Omental fat pad (tissue), 4 donors: ENCODE data around the gene QRFP. TPM values are rescaled to one million over a fixed set of nuclear protein-coding genes. Genes with fewer than 3 reads are reported as not detected.

Source experiments
- ATAC-seq: fragments of 150-250 bp; one replicate; pipeline ENCODE4 v1.9.1; 2016; ENCODE audit warnings: mild to moderate bottlenecking, moderate library complexity; ENCODE audit not compliant: low FRiP score
- DNase-seq: peaks from one replicate; pipeline ENCODE4 v3.0.0-alpha.2; 2019; ENCODE audit warnings: low spot score
- total RNA-seq, 4 donors: library from RNA; depleted of rRNA; stranded (reverse); fragments of >200 nt; gene quantifications; one replicate each; pipeline ENCODE4 v1.1.0, GENCODE V29; 2016
- TF ChIP-seq, protein P1 (sequence below), 3 donors: fragments of 450-650 bp; IDR thresholded peaks; one replicate each; pipeline ENCODE4 v1.5.1; 2016 to 2017; ENCODE audit warnings: antibody characterized with exemption in 3 of 3, mild to moderate bottlenecking in 3 of 3, moderate library complexity in 2 of 3

The QRFP gene
- total RNA-seq, 4 donors from 2014 or later: not detected

DNA sequence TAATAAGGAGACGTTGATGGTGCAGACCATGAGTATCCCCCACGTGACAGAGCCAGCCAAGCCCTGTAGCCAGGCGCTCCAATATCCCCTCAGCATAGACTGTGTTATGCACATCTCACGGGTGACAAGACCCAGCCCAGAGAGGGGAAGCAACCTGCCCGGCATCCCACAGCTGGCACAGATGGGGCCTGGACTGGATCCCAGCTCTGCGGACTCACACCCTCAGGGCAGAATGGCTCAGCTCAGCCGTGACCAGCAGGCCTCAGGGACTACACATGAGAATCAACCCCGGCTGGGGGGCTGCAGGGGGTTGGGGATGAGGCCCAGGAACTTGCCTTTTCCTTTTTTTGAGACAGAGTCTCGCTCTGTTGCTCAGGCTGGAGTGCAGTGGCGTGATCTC lies 30.7 kb upstream of the QRFP start:
- DNase-seq: no peak
- TF ChIP-seq, protein P1, sequence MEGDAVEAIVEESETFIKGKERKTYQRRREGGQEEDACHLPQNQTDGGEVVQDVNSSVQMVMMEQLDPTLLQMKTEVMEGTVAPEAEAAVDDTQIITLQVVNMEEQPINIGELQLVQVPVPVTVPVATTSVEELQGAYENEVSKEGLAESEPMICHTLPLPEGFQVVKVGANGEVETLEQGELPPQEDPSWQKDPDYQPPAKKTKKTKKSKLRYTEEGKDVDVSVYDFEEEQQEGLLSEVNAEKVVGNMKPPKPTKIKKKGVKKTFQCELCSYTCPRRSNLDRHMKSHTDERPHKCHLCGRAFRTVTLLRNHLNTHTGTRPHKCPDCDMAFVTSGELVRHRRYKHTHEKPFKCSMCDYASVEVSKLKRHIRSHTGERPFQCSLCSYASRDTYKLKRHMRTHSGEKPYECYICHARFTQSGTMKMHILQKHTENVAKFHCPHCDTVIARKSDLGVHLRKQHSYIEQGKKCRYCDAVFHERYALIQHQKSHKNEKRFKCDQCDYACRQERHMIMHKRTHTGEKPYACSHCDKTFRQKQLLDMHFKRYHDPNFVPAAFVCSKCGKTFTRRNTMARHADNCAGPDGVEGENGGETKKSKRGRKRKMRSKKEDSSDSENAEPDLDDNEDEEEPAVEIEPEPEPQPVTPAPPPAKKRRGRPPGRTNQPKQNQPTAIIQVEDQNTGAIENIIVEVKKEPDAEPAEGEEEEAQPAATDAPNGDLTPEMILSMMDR (IDR thresholded peaks at IDR 0.05): no peak
- ATAC-seq: no peak

DNA sequence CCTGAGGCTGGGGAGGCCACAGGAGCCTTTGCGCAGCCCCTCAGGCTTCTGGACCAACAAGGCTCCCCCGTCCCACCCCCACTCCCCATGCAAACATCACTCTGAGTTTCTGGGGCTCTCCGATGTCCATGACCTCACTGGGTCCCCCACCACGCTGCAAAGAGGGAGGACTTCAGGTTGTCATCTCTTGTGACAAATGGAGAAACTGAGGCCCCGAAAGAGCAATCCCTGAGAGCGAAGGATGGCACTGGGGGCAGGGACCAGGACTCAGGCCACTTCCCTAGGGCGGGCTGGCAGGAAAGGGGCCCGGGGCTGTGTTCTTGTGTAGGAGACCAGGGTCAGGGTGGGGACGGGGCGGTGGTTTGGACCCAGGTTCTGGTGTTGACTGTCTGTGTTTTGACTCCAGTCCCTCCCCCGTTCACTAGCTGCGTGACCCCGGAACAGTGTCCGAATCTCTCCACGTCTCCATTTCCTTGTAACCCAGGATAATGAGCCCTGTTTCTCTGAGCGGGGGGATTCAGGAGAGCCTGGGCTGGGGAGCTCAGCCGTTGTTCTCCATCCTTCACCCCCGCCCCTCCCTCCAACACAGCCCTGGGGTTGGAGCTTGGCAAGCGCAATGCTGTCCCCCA lies 28.6 kb upstream of the QRFP start:
- no peak for ATAC-seq
- DNase-seq: no peak
- TF ChIP-seq, protein P1 (IDR thresholded peaks at IDR 0.05): no peak

DNA sequence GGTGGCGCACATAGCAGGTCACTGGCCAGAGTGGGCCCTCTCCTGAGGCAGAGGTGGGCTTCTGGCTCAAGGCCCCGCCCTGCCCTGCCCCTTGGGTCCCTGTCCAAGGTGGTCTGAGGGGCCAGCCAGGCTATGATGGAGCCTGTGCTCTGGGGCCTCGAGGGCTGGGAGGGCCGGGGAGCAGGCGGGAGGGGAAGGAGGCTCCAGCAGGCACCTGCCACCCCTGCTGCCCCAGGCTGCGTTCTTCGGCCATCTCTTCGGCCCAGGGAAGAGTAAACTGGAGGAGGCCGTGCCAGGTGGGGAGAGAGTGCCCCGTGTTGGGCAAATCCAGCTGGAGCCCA lies 27.8 kb upstream of the QRFP start:
- TF ChIP-seq, protein P1 (IDR thresholded peaks at IDR 0.05): no peak
- ATAC-seq (no peak), DNase-seq (no peak)

DNA sequence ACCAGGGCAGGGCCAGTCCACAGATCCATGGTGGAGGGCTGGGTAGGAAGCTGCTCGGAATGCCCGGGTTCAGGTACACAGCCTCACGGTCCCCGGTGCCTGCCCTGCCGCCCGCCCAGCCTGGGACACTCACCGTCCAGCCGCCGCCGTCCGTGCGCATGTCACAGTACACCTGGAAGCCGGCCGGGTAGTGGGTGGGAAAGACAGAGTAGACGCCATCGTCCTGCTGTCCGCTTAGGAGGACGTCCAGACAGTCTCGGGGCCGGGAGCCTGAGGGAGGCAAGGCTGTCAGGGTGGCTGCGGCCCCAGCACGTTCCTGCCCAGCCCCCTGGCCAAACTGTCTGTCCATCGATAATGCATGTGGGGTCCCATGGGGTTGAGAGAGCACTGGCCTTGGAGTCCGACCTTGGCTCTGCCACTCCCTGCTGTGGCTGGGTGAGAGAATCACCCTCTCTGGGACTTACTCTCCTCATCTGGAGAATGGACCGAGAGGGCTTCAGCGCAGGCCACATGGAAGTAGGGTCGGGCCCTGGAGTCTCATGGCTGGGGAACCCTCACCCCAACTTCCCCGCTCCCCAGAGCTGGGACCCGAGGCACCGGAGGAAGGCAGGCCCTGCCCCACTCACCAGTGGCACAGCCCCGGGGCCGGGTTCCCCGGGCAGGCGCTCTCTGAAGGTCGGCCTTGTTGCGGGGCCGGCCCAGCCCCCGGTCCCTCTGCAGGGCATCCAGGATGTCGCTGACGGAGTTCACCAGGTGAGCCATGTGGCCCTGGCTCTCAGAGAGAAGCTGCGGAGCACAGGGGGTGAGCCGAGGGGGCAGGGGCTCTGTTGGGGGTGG lies 27.2 kb upstream of the QRFP start:
- TF ChIP-seq, protein P1 (IDR thresholded peaks at IDR 0.05): no peak
- ATAC-seq (no peak), DNase-seq (no peak)

DNA sequence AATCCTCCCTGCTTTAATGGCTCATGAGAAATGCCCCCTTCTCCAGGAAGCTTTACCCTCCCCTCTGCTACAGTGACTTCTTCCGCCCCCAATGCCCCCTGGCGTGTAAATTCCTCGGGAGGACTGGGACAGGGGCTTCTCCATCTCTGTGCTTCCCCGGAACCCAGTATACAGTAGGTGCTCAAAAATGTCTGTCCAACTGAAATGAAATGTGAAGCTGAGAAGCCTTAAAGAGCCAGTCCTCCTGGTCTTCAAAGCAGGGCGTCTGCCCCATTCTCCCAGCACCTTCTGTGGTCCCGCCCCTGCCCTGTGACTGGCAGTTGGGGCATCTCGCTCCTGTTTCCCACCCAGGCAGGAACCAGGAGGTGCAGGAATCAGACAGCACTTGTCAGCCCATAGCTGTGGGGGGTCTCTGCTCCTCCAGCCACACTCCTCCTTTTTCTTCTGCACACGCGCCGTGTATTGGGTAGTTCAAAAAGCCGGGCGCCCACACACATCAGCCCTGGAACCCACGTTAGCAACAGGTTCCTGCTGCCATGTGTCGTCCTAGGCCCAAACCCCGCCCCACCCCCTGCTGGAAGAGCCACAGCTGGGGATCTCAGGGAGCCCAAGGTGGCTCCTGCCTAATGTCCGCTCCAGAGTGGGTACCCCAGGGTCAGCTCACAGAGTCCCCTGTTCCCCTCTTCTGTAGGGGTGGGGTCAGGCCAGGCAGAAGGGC lies 26.4 kb upstream of the QRFP start:
- TF ChIP-seq, protein P1 (IDR thresholded peaks at IDR 0.05): no peak
- DNase-seq (no peak), ATAC-seq (no peak)

DNA sequence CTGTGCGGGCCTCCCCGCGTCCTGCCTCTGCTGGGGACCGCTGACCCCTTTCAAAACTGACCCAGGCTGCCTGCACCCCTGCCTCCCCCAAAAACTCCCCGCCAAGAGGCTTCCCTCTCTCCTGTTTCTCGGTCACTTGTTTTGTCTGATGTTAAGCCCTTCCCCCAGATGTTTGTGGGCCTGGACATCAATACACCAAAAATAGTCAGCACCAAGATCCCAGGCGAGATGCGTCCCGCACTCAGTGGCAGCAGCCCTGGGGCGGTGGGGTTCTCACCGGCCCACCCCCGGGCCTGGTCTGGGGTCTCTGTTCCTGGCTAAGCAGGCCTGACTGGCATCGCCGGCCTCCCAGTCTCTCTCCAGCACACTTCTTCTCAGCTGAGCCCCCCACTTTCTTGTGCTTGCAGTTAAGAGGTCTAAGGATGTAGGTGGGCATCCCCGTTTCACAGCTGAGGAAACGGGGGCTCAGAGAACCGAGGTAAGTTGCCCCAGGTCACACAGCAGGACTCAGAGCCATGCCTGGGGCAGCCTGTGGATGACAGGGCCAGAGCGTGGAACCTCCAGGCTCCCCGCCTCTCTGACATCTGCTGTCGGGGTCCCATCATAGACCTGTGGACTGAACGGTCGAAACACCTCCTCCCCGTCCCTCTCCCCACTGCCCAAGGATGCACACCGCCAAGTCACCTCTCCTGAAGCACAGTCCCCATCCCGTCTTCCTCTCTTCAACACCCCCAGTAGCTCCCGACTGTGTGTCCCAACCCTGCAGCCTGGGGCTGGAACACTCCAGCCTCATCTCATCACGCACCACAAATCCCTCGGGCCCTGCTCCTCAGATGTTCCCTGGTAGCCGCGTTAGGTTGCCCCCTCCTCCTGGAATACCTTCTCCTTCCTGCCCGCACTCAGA lies 25.6 kb upstream of the QRFP start:
- TF ChIP-seq, protein P1 (IDR thresholded peaks at IDR 0.05): no peak
- DNase-seq: no peak
- no peak for ATAC-seq
